ENCODE data around the gene LEP.

DNA sequence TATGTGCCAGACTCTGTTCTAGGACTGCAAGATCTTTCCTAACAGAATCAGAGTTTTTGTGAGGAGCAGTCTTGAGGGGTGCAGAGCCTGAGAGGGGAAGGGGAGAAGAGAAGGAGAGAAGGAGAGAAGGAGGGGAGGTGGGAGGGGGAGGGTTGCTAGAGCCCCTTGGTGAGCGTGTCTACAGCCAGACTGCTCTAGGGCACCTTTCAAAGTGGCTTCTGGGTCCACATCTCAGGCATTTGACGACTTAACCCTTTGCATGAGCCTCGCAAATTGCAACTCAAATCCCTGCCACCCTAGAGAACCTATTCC, 31.1 kb upstream of the LEP start:
- TF ChIP-seq, protein P1, sequence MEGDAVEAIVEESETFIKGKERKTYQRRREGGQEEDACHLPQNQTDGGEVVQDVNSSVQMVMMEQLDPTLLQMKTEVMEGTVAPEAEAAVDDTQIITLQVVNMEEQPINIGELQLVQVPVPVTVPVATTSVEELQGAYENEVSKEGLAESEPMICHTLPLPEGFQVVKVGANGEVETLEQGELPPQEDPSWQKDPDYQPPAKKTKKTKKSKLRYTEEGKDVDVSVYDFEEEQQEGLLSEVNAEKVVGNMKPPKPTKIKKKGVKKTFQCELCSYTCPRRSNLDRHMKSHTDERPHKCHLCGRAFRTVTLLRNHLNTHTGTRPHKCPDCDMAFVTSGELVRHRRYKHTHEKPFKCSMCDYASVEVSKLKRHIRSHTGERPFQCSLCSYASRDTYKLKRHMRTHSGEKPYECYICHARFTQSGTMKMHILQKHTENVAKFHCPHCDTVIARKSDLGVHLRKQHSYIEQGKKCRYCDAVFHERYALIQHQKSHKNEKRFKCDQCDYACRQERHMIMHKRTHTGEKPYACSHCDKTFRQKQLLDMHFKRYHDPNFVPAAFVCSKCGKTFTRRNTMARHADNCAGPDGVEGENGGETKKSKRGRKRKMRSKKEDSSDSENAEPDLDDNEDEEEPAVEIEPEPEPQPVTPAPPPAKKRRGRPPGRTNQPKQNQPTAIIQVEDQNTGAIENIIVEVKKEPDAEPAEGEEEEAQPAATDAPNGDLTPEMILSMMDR (conservative IDR thresholded peaks at IDR 0.05 in 1 of 2, IDR thresholded peaks at IDR 0.05 in 1 of 2; ENCODE audit: extremely low read depth in 1 of 2, insufficient read depth in 1 of 2, low read depth in 1 of 2, low read length in 2 of 2), result no peak
- no peak for TF ChIP-seq EZH2 (IDR thresholded peaks at IDR 0.05; ENCODE audit: borderline replicate concordance, low read length)
